Uterus (tissue), 2 donors: Measurements from ENCODE around the gene RGPD4.

Experiments used
- POLR2A ChIP-seq, 2 donors: fragments of 450-650 bp; IDR thresholded peaks; one replicate each; pipeline ENCODE4 v1.6.1; 2016; ENCODE audit warnings: antibody characterized with exemption in 2 of 2, mild to moderate bottlenecking in 1 of 2, moderate library complexity in 1 of 2
- TF ChIP-seq, protein P1 (sequence below), 4 experiments: fragments of 200-600 bp in 2 of 4; fragments of 450-650 bp in 2 of 4; sonication (generic) in 2 of 4; IDR thresholded peaks; one replicate each; pipeline ENCODE4 v1.5.1; 2016 to 2019; ENCODE audit warnings: antibody characterized with exemption in 4 of 4, mild to moderate bottlenecking in 2 of 4, moderate library complexity in 1 of 4

DNA sequence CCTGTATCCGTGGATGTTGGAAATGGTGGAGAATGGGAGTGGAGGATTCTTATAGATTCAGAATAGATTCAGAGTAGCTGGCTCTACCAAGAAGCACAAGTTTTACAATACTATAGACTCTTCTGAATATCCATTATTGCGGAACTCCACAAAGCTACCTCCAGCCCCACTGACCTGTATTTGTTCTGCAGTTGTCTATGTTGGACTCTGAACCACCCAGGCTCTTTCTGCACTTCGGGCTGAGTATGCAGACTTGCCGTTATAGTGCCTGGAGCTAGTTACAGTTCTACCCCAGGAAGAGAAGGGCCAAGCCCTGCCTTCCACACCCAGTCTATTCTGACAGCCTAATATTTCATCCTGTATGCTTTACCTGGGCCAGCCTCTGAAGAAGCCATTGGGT lies 4.4 kb upstream of the RGPD4 start:
- TF ChIP-seq, protein P1, sequence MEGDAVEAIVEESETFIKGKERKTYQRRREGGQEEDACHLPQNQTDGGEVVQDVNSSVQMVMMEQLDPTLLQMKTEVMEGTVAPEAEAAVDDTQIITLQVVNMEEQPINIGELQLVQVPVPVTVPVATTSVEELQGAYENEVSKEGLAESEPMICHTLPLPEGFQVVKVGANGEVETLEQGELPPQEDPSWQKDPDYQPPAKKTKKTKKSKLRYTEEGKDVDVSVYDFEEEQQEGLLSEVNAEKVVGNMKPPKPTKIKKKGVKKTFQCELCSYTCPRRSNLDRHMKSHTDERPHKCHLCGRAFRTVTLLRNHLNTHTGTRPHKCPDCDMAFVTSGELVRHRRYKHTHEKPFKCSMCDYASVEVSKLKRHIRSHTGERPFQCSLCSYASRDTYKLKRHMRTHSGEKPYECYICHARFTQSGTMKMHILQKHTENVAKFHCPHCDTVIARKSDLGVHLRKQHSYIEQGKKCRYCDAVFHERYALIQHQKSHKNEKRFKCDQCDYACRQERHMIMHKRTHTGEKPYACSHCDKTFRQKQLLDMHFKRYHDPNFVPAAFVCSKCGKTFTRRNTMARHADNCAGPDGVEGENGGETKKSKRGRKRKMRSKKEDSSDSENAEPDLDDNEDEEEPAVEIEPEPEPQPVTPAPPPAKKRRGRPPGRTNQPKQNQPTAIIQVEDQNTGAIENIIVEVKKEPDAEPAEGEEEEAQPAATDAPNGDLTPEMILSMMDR (IDR thresholded peaks at IDR 0.05), result no peak
- TF ChIP-seq POLR2A (IDR thresholded peaks at IDR 0.05), result no peak
